Left ventricle myocardium inferior (tissue), 1 donor: ENCODE data around the gene LPCAT3. TPM values are rescaled to one million over a fixed set of nuclear protein-coding genes. Genes with fewer than 3 reads are reported as not detected.

ENCODE experiments used
- DNase-seq: peaks from one replicate; pipeline ENCODE4 v3.0.0-alpha.2; 2020
- H3K27ac ChIP-seq: fragments of 200-600 bp; replicated peaks from 2 replicates; pipeline ENCODE4 v1.8.0; 2021
- H3K27me3 ChIP-seq: fragments of 200-600 bp; 2 replicates; pipeline ENCODE4 v1.8.0; 2021; ENCODE audit warnings: low read depth
- H3K36me3 ChIP-seq: fragments of 200-600 bp; 2 replicates; pipeline ENCODE4 v1.8.0; 2021
- H3K4me1 ChIP-seq: fragments of 200-600 bp; 2 replicates; pipeline ENCODE4 v1.8.0; 2021
- H3K4me3 ChIP-seq: fragments of 200-600 bp; 2 replicates; pipeline ENCODE4 v1.8.0; 2021; ENCODE audit warnings: mild to moderate bottlenecking, moderate library complexity
- H3K9me3 ChIP-seq: fragments of 200-600 bp; replicated peaks from 2 replicates; pipeline ENCODE4 v1.8.0; 2021
- intact Hi-C: fragments of 100-400 bp; cut with micrococcal nuclease; formaldehyde crosslinking; loops from one replicate; pipeline ENCODE4 v1.11.0; 2022
- total RNA-seq: library from RNA; stranded (reverse); fragmentation: NEBNext Ultra II Directional; extraction: Animal tissue kit (Norgen Biotek cat#: 25700); gene quantifications from one replicate; pipeline ENCODE4 v1.2.1, GENCODE V29; 2021
- TF ChIP-seq, protein P1 (sequence below): fragments of 200-600 bp; IDR thresholded peaks from 2 replicates; pipeline ENCODE4 v1.8.0; 2021; ENCODE audit warnings: antibody characterized with exemption, mild to moderate bottlenecking, borderline replicate concordance
- donor health status: DM: no; HTN: yes; CAD: no; lungs with severe emphysema.

LPCAT3 gene
- total RNA-seq, 1 donor from 2014 or later, result 35.1 TPM

DNA sequence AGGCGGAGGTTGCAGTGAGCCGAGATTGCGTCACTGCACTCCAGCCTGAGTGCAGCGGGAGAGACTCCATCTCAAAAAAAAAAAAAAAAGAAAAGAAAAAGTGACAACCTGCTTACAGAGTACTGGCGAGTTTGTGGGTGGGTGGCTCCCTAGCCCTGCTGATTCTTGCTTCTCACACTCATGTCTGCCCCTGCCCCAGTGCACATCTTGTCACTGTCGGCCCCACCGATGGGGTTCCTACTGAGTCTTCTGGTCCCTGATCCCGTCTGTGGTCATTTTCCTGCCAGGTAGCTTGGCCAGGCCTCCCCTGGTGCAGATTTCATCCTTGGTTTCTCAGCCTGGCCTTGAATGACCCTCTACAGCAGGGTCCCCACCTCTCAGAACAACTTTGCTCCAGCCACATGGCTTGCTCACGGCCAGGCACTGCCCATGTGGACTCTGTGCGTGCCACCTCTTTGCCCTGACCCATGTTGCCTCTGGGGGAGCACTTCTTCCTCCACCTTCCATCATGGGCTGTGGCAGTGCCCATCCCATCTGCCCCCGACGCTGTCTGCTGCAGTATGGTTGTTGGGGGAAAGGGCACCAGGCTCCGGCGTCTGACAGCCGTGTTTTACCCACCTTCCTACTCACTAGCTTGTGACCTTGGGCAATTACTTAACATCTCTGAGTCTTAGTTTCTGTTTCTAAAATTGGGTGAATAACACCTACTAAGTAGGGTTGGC lies 69.2 kb downstream of the LPCAT3 start:
- Histone ChIP-seq H3K36me3 (peaks cover 21% of the 10 kb centered on the region), H3K4me1 (peaks cover 42% of the 10 kb centered on the region), H3K27ac (no peak overlapping the region), H3K27me3 (no peaks in the 10 kb centered on the region), H3K9me3 (no peaks in the 10 kb centered on the region), H3K4me3 (no peak overlapping the region)
- intact Hi-C loops, result no loop called here
- TF ChIP-seq, protein P1, sequence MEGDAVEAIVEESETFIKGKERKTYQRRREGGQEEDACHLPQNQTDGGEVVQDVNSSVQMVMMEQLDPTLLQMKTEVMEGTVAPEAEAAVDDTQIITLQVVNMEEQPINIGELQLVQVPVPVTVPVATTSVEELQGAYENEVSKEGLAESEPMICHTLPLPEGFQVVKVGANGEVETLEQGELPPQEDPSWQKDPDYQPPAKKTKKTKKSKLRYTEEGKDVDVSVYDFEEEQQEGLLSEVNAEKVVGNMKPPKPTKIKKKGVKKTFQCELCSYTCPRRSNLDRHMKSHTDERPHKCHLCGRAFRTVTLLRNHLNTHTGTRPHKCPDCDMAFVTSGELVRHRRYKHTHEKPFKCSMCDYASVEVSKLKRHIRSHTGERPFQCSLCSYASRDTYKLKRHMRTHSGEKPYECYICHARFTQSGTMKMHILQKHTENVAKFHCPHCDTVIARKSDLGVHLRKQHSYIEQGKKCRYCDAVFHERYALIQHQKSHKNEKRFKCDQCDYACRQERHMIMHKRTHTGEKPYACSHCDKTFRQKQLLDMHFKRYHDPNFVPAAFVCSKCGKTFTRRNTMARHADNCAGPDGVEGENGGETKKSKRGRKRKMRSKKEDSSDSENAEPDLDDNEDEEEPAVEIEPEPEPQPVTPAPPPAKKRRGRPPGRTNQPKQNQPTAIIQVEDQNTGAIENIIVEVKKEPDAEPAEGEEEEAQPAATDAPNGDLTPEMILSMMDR, result no peak
- DNase-seq, result peak; percentile 13

DNA sequence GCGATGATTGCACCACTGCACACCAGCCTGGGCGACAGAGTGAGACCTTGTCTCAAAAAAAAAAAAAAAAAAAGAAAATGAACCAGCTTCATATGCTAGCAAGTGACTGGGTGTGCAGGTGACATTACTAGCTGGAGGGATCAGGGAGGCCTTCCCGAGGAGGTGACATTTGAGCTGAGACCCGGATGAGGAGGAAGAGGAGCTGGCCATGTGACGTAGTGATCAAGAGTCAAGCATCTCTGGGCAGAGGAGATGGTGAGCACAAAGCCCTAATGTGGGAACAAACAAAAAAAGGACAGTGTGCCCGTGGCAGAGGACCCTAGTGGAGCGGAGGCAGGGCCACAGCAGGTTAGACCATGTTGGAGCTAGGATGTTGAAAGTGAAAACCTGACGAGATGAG lies 70.7 kb downstream of the LPCAT3 start:
- Histone ChIP-seq H3K4me3 (no peak overlapping the region), H3K36me3 (peaks cover 21% of the 10 kb centered on the region), H3K27me3 (no peaks in the 10 kb centered on the region), H3K9me3 (no peaks in the 10 kb centered on the region), H3K4me1 (peaks cover 41% of the 10 kb centered on the region), H3K27ac (no peak overlapping the region)
- intact Hi-C loops, result no loop called here
- TF ChIP-seq, protein P1, result no peak
- no peak for DNase-seq

DNA sequence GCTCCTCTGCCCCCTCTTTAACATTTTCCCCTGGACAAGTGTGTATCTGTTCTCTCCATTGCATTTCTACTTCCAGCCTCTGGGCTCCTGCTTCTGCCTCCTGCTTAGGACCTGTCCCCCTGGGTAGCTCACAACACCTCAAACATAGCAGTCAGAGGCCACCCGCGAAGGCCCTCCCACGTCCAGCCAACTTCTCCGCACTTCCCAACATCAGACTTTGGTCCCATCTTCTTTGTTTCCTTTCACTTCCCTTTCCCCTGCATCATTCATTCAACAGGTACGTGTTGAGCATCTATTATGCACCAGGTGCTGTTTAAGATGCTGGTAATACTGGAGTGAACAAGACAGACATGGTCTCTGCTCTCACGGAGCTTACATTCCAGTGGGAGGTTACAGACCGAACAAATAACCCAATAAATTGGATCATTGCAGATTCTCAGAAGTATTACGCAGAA lies 71.3 kb downstream of the LPCAT3 start:
- Histone ChIP-seq H3K36me3 (peaks cover 21% of the 10 kb centered on the region), H3K27ac (peak overlapping the region; percentile 99), H3K4me3 (peak overlapping the region; percentile 90), H3K4me1 (peaks cover 47% of the 10 kb centered on the region), H3K9me3 (no peaks in the 10 kb centered on the region), H3K27me3 (no peaks in the 10 kb centered on the region)
- peak; percentile 8 for DNase-seq
- TF ChIP-seq, protein P1, result no peak
- intact Hi-C loops, result no loop called here

DNA sequence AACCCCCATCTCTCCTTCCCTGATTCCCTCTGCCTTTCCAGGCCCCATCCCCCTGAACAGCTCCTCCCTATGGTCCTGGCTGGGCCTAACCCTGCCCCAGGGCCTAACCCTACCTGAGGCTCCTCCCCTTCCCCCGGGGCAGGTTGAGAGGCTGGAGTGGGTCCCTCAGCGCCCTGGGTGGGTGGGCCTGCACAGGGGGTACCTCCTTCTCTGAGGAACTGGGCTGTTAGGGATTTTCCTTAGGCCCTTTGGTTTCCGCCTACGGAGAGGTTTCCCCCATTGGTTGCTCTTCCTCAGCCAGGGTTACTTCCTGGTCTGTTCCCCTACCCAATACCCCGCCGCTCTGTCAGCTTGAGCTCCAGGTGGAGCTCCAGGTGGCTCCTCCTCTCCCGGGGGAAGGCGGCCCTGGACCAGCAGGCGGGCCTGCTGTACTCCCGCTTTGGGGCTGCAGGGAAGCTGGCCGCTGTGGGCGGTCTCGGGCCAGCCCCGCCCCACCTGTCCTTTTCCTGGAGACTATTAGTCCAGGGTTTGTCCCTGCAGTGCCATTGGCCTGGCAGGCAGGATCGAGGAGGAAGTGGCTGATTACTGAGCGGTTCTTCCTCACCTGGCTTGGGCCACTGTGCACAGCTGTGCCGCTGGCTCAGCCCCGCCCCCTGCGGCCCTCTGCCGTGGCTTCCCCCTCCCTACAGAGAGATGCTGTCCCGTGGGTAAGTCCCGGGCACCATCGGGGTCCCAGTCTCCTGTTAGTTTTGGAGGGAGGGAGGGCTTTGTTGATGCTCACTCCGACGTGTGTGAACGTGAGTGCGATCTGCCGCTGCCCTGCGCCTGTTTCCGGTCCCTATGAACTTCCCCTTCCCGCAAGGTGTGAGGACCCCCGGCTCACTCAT lies 72.0 kb downstream of the LPCAT3 start:
- peaks cover 53% of the 10 kb centered on the region for H3K4me1 ChIP-seq
- DNase-seq, result no peak
- peak overlapping the region; percentile 90 for H3K4me3 ChIP-seq
- H3K36me3 ChIP-seq, result peaks cover 26% of the 10 kb centered on the region
- H3K9me3 ChIP-seq, result no peaks in the 10 kb centered on the region
- H3K27ac ChIP-seq, result peak overlapping the region; percentile 99
- no peaks in the 10 kb centered on the region for H3K27me3 ChIP-seq
- intact Hi-C loops, result no loop called here
- TF ChIP-seq, protein P1, result no peak

DNA sequence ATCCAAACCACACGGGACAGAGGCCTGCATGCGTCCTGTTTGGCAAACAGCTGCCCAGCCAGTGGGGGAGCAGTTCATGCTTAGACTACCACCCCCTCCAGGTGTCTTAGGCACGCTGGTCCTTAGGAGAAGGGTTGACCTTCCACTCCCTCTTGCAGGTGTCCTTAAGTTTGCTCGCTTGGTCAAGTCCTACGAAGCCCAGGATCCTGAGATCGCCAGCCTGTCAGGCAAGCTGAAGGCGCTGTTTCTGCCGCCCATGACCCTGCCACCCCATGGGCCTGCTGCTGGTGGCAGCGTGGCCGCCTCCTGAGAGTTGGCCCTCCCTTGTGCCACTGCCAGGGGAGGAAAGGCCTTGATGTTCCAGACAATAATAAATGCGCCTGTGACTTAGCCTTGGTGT lies 72.7 kb downstream of the LPCAT3 start:
- Histone ChIP-seq H3K9me3 (no peaks in the 10 kb centered on the region), H3K27me3 (no peaks in the 10 kb centered on the region), H3K36me3 (peaks cover 32% of the 10 kb centered on the region), H3K4me1 (peaks cover 58% of the 10 kb centered on the region), H3K27ac (peak overlapping the region; percentile 99), H3K4me3 (peak overlapping the region; percentile 90)
- TF ChIP-seq, protein P1, result no peak
- intact Hi-C loops, result no loop called here
- DNase-seq, result no peak
